NCI-H1436 (cell line): ENCODE measurements around the gene AIP.
"Not testable (repeated sequence)": the region's sequence is repeated elsewhere in the genome, so short reads cannot be mapped to it uniquely, and the experiment has no call there.

Experiments used
- DNase-seq: peaks from one replicate; lab custom pipeline; 2025; lab: John Stamatoyannopoulos, UW

Gene AIP

DNA sequence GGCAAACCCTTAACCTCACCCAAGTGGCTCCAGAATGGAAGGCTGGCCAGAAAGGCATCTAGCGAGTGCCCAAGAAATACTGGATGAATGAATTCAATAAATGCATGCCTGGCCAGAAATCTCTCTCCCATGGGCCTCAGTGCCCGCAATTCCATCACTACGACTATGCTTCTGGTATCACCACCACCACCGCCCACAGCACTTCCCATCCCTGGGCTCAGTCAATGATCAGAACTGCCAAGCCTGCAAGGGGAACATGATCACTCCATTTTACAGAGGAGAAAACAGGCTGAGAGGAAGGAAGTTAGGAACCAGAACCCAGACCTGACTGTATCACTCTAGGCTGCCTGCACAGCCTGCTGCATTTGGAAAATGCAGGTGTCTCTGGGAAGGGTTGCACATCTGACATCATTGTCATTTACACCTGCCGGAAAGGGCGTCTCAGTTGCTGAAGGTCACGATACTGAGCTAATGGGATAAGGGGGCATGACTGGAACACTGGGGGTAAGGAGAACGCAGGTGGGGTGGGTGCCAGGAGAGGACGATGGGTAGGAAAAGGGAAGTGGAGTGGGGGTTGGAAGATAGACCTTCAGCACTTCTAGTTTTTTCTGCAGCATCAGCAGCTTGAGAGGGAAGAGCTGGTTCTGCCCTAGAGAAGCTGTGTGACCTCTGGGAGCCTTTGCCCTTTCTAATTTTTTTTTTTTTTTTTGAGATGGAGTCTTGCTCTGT, 33.5 kb upstream of the AIP start:
- DNase-seq = peak; percentile 24

DNA sequence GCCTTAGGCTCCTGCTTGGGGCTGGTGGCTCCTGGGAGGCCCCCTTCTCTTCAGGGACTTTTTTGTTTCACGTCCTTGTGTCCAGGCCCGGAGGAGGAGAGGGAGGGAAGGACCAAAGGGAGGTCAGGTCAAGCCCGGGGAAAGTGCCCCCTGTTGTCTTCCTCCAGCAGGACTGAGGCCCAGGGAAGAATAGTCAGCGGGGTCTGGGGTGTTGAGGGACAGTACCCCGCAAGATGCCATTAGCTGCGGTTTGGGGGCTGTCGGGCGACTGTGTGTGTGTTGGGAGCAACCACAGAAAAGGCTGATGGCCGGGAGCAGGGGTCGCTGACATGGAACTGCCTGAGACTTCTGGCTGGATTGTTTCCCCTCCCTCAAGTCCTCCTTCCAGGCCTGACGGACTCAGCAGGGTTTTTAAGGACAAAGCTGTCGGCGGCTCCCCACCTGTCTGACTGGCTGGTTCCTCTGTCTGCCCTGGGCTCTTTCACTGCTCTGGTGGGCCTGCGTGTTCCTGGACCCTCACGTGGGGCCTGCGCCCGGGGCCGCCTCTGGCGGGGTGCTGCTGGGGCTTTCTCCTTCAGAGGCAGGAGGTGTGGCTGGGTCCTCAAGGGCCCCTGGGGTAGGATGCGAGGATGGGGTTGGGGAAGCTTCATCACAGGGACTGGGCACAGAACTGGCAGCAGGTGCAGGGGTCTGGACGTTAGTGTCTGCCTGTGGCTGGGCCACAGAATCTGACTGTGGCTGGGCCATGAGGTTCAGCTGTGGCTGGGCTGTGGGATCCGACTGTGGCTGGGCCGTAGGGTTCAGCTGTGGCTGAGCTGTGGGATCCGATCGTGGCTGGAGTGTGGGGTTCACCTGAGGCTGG, 31.8 kb upstream of the AIP start:
- DNase-seq = no peak

DNA sequence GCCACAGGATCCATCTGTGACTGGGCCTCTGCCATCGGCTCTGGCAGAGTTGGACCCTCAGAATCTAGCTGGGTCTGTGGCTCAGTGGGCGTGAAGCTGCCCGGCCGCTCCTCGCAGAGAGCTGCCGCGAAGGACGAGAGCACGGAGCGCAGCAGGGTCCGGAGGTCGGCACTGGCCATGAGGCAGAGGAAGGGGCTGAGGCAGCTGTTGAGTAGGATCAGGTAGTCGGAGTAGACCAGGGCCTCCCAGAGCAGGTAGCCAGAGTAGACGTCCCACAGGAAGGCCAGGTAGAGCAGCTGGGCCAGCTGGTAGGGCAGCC, 31.2 kb upstream of the AIP start:
- no peak for DNase-seq

DNA sequence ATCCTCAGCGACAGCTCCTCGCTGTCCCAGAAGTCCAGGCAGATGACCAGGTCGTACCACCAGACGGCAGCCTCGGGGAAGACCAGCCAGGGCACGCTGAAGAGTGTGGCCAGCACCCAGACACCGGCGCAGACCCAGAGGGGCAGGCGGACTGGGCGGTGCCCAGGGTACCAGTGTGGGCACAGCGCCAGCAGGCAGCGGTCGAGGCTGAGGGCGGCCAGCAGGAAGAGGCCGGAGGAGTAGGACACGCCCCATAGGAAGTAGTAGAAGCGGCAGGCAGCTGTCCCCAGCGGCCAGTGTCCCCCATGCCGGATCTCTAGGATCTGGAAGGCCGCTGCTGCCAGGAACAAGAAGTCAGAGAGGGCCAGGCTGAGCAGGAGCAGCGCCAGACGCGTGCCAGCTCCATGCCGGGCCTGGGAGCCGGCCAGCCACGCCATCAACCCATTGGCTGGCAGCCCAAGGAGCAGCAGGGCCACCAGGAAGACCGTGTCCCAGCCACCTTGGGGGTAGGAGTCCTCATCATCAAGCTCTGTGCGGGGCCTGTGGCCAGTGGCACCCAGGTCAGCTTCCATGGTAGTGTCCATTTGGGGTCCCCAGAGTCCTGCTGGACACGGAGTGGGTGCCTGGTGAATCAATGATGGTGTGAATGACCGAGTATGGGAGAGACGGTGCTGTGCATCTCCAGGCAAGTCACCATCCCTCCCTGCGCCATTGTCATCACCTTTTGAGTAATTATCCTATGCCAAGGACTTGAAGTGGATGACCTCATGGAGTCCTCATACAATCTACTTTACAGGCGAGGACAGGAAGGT, 30.5 kb upstream of the AIP start, which contains the start of gene GPR152:
GPR152 (minus strand) TSS at position 589 of the 812 bp plus-strand sequence; CDS start at position 584, 5 bp downstream.
- no peak for DNase-seq

DNA sequence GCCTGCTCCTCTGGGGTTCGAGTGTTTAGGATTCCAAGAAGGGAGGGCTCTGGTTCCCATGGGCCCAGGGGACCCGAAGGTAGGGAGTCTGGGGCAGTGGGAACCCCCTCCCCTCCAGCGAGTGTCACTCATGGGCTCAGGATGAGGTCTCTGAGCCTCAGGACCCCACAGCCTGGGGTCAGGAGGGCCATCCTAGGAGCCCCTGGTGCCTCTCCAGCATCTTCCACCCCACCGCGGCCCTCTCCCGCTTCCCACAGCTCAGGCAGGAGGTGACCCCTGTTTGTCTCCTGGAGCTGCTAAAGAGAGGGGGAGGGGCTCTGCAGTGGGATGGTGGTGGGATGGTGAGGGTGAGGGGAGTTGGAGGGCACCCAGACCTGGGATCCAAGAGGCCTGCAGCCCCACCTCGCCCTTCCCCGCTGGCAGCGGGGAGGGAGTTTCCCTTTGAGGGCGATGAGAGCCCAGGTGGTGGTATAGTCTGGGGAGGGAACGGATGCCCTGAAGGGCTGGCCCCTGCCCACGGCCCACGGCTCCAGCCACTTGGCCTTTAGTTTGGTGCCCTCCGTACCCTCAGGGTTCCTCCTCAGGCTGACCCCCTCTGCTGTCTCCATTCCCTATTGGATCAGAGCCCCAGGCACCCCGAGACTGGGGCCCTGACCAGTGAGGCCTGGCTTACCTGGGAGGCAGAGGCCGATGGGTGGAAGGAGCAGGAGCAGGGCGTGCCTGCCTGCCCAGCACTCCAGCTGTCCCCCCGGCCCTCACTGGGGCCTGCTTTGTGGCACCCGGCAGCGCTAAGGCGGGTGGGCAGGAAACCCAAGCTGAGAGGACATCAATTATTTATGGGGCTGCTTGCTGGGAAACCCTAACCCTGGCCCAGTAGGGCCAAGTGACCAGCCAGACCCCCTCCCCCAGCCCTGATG, 28.8 kb upstream of the AIP start:
- no peak for DNase-seq

DNA sequence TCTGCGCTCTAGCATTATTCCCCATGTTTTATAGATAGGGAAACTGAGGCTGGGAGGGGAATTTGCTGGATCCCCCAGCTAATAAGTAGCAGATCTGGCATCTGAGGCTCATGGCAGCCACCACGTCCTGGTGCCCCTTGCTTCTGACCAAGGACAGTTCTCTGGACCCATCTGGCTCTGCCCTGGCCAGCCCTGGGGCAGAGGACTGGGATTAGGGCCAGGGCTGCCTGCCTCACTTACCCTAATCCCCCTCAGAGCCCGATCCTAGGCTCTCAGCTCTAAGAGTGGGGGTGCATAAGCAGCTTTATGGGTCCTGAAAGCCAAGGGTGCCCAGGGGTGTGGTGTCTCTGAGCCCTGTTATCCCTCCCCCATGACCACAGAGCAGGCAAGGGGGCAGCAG, 27.8 kb upstream of the AIP start, which contains the start of gene CABP4:
CABP4 (plus strand) TSS at position 301 of the 400 bp plus-strand sequence; CDS start at position 371, 70 bp downstream.
- DNase-seq = no peak

DNA sequence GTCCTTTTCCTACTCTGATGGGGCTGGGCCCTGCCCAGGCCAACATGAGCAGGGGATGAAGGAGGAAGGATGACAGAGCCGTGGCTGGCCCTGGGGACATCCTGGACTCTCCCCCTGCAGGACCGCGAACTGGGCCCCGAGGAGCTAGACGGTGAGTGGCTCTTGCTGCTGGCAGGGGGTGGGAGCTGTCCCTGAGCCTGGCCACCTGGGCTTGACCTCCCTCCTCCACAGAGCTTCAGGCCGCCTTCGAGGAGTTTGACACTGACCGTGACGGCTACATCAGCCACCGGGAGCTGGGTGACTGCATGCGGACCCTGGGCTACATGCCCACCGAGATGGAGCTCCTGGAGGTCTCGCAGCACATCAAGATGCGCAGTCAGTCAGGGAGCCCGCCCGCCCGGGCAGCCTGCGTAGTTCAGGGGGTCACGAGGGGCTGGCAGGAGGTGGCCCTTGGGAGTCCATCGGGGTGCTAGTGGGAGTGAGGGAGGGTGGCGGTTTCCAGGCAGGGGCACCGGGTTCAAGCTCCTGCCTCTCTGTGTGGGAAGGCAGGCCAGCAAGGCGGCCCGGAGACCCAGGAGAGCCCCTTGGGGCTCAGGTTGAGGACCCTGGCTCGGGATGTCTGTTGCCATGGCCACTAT, 26.6 kb upstream of the AIP start:
- no peak for DNase-seq

DNA sequence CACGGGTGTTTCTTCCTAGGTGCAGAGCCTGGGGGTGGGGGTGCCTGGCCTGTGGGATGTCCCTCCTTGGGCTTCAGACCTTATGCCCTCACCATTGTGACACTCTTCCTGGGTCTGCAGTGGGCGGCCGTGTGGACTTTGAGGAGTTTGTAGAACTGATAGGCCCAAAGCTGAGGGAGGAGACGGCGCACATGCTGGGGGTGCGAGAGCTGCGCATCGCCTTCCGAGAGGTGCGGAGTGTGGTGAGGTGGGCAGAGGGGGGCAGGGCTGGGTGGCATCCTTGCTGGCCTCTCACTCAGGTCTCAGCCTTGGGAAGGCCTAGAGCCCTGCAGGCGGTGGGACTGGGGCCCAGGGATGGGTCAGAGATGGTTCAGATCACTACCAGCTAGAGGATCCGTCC, 25.4 kb upstream of the AIP start:
- DNase-seq = no peak

DNA sequence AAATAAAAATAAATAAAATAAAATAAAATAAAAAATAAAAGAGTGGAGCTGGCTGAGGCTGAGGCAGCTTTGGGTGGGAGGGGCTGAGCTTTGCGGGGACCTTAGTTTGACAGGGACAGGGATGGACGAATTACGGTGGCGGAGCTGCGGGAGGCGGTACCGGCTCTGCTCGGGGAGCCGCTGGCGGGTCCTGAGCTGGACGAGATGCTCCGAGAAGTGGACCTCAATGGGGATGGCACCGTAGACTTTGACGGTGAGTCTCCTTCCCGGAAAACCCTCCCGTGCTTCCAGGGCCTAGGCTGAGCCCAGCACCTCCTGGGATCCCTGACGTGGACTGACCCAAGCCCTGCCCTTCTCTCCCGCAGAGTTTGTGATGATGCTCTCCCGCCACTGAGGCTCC, 24.6 kb upstream of the AIP start:
- DNase-seq = no peak

DNA sequence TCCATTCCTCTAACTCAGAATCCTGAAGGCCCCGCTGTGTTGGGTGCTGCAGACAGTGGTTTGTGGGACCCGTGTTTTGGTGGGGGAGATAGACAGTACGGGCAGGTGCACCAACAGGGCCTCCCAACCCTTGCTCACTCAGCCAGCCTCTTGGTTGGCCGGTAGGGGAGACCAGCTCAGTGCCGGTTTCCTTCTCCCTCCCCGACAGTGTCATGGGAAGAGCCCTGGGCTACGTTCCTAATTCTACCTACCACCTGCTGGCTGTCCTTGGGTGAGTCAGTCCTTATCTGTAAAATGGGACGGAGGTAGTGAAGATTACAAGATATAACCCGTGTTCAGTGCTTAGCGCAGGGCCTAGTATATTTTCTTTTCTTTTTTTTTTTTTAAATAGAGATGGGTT, 19.6 kb upstream of the AIP start:
- DNase-seq = no peak

DNA sequence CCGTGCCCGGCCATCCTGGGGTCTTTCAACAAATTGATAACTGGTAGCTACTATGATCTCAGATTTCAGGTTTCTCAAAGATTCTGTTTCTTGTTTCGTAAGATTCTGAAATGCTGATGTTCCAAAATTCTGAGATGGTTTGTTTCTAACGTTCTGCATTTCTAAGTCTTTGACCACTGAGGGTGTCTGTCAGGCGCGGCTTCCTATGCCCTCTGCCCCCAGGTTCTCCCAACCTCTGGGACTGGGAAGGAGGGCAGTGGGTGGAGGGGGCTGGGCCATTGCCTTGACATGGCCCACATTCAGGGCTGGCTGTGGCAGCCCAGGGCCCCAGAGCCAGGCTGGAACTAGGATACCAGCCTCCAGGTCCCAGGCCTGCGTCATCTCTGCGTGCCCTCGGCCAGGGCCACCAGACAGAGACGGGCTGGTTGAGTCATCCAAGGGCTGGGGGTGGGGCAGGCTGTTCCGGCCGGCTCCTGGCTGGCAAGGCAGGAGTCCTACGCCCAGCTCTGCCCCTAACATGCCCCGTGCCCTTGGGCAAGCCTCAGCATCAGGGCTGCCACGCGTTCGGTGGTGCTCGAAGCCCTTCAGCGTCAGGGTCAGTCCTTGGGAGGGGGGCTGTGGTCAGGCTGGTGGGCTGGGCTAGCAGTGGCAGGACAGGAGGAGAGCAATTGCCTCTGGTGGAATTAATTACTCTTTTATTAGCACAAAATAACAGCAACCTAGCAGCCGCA, 19.0 kb upstream of the AIP start:
- no peak for DNase-seq

DNA sequence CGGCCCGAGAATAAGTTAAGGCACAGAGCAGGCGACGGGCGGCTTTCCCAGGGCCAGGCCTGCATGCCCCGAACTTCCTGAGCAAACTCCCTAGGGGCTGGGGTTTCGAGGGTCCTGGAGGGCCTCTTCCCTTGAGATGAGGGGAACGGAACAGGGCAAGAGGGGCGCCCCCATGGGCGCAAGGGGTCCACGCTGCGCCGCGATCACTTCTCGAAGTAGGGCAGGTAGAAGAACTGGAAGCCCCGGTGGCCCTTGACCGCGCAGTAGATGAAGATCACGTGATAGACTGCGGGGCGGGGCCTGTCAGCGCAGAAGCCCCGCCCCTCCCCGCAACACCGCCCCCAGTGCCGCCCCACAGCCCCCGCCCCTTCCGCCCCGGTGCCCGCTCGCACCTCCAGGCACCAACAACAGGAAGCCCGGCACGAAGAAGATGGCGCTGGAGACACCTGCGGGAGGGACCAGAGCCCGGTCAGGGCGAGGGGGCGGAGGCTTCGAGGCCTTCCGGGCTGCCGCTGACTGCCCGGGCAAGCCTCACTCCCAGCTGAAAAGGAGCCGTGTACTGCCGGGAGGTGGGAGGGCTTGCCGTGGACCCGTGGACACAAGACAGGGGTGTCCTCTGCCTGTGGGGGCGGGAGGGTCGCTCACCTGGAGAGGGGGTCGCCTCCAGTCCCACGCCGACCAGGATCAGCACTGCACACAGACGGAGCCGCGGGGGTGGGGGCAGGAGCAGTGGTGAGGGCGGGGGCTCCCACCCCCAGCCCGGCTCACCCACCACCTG, 18.2 kb upstream of the AIP start:
- peak; percentile 89 for DNase-seq

DNA sequence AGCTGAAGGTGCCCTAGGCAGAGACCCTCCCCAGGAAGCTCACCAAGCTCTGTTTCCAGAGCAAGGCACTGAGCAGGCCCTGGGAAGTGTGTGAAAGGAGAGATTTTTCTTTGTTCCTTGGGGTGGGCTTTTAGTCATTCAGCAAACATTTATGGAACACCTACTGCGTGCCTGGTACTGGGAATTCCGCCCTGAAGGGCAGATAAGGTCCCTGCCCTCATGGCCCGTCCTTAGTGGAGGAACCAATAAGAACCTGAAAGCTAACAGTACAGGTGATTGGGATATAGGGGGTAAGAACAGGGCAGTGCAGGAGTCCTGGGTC, 17.7 kb upstream of the AIP start:
- no peak for DNase-seq

DNA sequence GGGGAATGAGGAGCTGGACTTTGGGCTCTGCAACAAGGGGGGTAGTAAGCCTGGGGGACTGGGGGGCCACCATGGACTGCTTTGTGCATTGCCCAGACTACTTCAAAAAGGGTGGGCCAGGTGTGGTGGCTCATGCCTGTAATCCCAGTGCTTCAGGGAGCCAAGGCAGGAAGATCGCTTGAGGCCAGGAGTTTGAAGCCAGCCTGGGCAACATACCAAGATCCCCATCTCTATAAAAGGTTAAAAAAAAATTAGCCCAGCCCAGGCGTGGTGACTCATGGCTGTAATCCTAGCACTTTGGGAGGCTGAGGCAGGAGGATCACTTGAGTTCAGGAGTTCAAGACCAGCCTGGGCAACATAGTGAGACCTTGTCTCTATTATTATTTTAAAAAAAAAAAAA, 17.3 kb upstream of the AIP start:
- DNase-seq = not testable (repeated sequence)

DNA sequence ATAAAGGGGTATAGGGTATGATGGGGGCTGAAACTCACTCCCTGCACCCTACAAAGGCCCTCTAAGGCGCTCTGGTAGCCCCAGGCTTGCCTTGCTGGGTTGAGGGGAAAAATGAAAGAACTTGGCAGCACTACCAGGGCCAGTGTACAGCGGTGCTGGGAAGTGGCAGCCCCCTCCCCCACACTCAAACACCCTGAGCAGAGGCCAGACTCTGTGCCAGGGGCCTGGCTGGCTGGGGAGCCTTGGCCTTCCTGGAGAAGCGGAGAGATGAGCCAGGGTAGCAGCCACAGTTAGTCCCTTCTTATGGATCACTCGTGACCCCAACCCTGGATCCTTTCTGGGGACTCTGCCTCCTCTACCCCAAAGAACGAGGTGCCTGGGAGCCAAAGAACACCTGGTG, 16.5 kb upstream of the AIP start:
- DNase-seq = no peak

DNA sequence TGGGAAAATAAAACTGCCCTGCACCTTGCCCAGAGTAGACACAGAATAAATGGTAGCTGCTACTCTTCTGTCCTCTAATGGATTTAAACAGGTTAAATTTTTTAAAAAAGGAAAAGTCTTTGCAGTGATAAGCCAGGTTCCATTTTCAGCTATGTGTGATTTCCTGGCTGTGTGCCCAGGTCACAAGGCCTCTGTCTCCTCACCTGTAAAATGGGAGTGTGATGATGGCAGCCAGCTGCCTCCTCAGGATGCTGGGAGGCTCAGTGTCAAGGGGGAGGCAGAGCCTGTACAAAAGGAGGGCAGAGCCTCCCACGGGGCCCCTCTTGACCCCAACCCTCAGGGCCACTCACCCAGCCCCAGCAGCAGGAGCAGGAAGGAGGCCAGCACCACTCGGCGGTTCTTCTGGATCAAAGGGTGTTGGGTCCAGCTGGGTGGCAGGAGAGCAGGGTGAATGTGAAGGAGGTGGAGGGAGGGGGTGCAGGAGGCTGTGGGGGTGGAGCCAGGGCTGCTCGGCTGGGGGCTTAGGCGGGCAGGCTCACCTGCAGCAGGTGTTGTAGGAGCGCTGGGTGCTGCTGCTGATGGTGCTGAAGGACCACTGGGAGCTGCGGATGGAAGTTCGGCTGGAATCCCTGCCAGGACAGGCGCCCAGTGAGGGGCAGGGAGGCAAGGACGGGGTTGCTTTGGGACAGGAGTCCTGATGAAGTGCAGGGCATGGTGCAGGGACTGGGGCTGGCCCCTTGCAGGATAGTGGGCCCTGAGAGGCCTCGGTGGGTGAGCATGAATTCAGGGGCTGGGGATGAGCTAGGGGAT, 15.7 kb upstream of the AIP start:
- no peak for DNase-seq

DNA sequence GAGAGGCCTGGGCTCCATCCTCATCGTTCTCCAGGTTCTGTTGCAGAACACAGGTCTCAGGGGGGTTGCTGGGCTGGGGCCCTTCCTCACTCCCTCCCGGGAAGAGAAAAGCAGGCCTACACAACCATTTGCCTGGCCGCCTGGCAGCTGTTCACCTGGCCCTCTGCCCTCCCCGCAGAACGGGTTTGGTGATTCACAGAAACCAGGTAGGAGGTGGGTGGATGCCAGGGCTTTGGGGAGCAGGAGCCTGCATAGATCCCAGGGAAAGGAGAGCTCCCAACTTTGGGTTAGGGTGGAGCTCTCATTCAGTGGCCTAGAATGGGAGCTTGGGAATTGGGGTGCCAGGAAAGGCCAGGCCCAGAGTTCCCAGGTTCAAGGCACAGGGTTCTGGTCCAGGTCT, 14.8 kb upstream of the AIP start:
- no peak for DNase-seq

DNA sequence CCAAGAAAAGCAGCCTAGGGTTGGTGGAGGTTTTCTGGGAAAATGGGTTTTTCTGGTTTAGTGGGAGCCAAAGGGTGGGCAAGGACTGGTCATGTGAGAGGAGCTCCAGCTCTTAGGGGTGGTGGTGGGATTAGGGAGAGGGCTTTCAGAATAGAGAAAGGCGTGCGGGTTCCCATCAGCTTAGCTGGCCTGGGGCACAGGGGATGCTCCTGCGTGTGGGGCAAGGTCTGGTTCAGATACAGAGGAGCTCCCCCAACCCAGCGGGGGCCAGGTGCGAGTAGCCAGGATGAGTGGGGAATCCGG, 14.4 kb upstream of the AIP start:
- no peak for DNase-seq
